Uterus (tissue), 2 donors: ENCODE results near the gene FOXS1.

Source experiments
- POLR2A ChIP-seq, 2 donors: fragments of 450-650 bp; IDR thresholded peaks; one replicate each; pipeline ENCODE4 v1.6.1; 2016; ENCODE audit warnings: antibody characterized with exemption in 2 of 2, mild to moderate bottlenecking in 1 of 2, moderate library complexity in 1 of 2
- TF ChIP-seq, protein P1 (sequence below), 4 experiments: fragments of 200-600 bp in 2 of 4; fragments of 450-650 bp in 2 of 4; sonication (generic) in 2 of 4; IDR thresholded peaks; one replicate each; pipeline ENCODE4 v1.5.1; 2016 to 2019; ENCODE audit warnings: antibody characterized with exemption in 4 of 4, mild to moderate bottlenecking in 2 of 4, moderate library complexity in 1 of 4

DNA sequence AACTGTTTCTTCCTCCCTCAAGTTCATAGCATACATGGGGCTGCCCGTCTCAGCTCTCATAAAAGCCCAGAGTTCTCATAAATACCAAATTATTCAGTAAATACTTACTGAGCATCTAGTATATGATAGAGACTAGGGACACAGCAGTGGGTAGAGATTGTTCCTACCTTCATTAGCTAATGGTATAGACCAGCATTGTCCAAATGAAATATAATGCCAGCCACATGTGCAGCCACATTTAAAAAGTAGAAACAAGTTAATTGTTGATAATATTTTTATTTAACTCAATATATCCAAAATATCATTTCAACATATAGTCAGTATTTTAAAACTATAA is 26.2 kb upstream of the FOXS1 start:
- TF ChIP-seq, protein P1, sequence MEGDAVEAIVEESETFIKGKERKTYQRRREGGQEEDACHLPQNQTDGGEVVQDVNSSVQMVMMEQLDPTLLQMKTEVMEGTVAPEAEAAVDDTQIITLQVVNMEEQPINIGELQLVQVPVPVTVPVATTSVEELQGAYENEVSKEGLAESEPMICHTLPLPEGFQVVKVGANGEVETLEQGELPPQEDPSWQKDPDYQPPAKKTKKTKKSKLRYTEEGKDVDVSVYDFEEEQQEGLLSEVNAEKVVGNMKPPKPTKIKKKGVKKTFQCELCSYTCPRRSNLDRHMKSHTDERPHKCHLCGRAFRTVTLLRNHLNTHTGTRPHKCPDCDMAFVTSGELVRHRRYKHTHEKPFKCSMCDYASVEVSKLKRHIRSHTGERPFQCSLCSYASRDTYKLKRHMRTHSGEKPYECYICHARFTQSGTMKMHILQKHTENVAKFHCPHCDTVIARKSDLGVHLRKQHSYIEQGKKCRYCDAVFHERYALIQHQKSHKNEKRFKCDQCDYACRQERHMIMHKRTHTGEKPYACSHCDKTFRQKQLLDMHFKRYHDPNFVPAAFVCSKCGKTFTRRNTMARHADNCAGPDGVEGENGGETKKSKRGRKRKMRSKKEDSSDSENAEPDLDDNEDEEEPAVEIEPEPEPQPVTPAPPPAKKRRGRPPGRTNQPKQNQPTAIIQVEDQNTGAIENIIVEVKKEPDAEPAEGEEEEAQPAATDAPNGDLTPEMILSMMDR (IDR thresholded peaks at IDR 0.05), result no peak
- TF ChIP-seq POLR2A (IDR thresholded peaks at IDR 0.05), result no peak
